Measurements from ENCODE around the gene REXO4.

REXO4 gene, protein sequence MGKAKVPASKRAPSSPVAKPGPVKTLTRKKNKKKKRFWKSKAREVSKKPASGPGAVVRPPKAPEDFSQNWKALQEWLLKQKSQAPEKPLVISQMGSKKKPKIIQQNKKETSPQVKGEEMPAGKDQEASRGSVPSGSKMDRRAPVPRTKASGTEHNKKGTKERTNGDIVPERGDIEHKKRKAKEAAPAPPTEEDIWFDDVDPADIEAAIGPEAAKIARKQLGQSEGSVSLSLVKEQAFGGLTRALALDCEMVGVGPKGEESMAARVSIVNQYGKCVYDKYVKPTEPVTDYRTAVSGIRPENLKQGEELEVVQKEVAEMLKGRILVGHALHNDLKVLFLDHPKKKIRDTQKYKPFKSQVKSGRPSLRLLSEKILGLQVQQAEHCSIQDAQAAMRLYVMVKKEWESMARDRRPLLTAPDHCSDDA

DNA sequence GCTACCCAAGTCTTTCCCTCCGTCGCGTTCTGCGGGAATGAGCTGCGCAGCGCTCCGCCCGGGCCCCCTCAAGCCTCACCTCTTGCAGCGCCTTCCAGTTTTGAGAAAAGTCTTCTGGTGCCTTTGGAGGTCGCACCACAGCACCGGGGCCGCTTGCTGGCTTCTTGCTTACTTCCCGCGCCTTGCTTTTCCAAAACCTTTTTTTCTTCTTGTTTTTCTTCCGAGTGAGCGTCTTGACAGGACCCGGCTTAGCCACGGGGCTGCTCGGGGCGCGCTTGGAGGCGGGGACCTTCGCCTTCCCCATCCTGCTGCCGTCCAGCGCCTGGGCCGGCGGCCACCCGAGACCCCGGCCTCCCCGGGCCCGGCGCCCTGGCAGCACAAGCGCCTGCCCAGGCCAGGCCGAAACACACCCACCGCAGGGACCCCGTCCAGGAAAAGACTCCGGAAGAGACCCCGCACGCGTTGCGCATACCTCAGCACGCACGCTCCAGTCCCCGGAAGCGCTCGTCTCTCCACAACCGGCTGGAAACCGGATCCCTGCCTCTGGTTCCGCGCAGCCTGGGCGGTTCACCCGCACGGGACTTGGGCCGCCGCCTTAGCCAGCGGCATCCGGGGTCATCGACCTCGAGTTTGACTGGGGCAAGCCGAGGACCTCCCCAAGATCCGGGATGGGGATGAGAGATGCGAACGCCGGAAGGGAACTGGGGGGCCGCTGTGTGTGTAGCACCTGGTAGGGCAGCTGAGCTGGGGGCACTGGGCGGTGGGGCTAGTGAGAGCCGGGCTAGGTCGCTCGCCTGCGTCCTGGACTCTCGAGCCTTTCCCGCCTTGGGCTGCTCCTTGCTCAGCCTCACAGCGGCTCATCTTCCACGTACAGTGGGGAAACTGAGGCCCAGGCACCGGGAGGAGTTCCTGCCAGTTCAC is at the start of gene REXO4:
Gene REXO4, minus strand, starts transcription at position 470 of the 921 bp plus-strand sequence. Its CDS starts 166 bp downstream, at position 304.
- H3K4me1 Mint-ChIP-seq (ENCODE audit: low read depth) = peaks cover 56% of the 10 kb centered on the region
- peaks cover 2% of the 10 kb centered on the region for H3K36me3 Mint-ChIP-seq
- H3K4me3 Mint-ChIP-seq = peak within 1 kb of the TSS; percentile 89
- H3K27me3 Mint-ChIP-seq = no peaks in the 10 kb centered on the region
- H3K27ac Mint-ChIP-seq = peak within 1 kb of the TSS; percentile 90
- H3K9me3 Mint-ChIP-seq (ENCODE audit: low read depth) = no peaks in the 10 kb centered on the region

- no peaks in the 10 kb centered on the region for H3K9me3 Mint-ChIP-seq (ENCODE audit: low read depth)
- H3K27me3 Mint-ChIP-seq = no peaks in the 10 kb centered on the region
- no peaks in the 10 kb centered on the region for H3K36me3 Mint-ChIP-seq
- H3K4me3 Mint-ChIP-seq = no peak overlapping the region
- H3K27ac Mint-ChIP-seq = no peak overlapping the region
- H3K4me1 Mint-ChIP-seq (ENCODE audit: low read depth) = no peaks in the 10 kb centered on the region
These were observed 49.3 kb upstream of the REXO4 start for GRCh38 chr9:133467101-133467500.

- Mint-ChIP-seq H3K27ac (no peak overlapping the region), H3K9me3 (ENCODE audit: low read depth) (no peaks in the 10 kb centered on the region), H3K4me1 (ENCODE audit: low read depth) (no peaks in the 10 kb centered on the region), H3K36me3 (no peaks in the 10 kb centered on the region), H3K4me3 (no peak overlapping the region), H3K27me3 (no peaks in the 10 kb centered on the region)
These were observed 48.2 kb upstream of the REXO4 start for GRCh38 chr9:133465984-133466383.

DNA sequence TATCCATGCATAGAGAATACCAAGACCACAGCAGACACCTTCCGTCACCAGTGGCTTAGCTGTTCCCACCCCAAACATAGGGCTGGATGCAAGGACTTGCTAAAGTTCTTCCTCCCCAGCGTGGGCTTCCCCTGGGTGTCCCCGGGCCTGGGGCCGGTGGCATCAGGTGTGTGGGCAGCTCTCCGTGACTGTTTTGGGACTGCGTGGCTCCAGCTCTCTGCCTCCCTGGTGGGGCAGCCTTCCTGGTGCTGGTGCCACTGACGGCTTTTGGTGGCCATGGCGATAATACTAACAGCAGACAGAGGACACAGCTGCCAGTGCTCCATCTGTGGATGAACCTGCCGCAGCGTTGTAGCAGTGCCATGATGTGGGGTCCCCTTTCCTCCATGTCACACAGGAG is 46.8 kb upstream of the REXO4 start:
- Mint-ChIP-seq H3K36me3 (no peaks in the 10 kb centered on the region), H3K27me3 (no peaks in the 10 kb centered on the region), H3K4me1 (ENCODE audit: low read depth) (no peaks in the 10 kb centered on the region)

DNA sequence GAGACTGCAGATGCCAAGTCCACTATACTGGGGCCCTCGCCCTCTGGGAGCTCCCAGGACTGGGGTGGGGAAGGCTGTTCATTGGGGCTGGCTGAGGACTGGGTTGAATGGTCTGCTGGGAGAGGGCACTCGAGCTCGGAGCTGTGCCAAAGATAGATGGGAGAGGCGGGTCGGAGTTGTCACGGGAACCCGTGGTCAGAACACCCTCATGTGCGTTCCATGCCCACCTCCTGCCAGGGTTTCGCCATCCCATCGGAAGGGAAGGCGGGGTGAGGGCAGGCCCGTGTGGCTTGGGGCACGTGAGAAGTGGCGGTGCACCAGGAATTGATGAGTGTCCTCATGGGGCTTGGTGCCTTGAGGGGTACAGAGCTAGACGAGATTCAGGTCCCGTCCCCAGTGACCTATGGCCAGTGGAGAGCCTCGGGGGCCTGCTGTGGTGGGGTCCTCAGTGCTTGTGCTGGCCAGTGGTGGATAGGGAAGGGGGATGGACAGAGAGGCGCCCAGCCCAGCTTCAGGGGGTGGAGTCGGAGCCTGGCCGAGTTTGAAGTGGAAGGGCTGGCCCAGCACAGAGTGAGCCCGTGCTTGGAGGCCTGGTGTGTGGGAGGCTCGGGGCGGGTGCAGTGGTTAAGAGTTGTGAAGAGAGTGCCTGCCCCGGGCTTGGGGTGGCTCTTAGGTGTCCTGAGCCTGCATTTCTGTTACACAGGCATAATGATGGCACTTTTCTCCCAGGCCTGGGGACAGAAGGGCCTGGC is 46.2 kb upstream of the REXO4 start:
- H3K36me3 Mint-ChIP-seq = no peaks in the 10 kb centered on the region
- H3K27me3 Mint-ChIP-seq = no peaks in the 10 kb centered on the region
- no peak overlapping the region for H3K27ac Mint-ChIP-seq

More for the DNA sequence above, 46.8 kb upstream of the REXO4 start:
- Mint-ChIP-seq H3K9me3 (ENCODE audit: low read depth) (no peaks in the 10 kb centered on the region), H3K4me3 (no peak overlapping the region), H3K27ac (no peak overlapping the region)

GRCh38 chr9:133463234-133463863 is 45.5 kb upstream of the REXO4 start:
- Mint-ChIP-seq H3K27me3 (no peaks in the 10 kb centered on the region), H3K4me1 (ENCODE audit: low read depth) (peaks cover 6% of the 10 kb centered on the region), H3K4me3 (no peak overlapping the region), H3K9me3 (ENCODE audit: low read depth) (no peaks in the 10 kb centered on the region), H3K27ac (no peak overlapping the region), H3K36me3 (no peaks in the 10 kb centered on the region)

More for the DNA sequence above, 46.2 kb upstream of the REXO4 start:
- no peak overlapping the region for H3K4me3 Mint-ChIP-seq
- H3K9me3 Mint-ChIP-seq (ENCODE audit: low read depth) = no peaks in the 10 kb centered on the region
- H3K4me1 Mint-ChIP-seq (ENCODE audit: low read depth) = peaks cover 4% of the 10 kb centered on the region

DNA sequence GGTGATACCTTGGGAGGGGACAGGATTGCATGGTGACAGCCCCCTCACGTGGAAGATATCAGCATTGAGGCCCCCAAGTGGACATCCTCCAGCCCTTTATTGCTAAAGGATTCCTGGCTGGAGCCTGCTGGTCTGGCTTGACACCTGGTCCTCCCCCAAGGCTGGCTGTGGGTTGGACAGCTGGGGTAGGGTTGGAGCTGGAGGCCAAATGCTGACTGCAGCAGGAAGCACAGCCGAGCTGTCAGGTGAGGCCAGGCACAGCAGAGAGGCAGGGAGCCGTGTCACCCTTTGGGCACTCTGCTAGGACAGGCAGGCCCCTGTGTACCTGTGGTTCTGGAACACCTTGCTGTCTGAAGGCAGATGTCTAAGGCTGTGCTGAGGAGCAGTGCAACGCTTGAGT is 44.2 kb upstream of the REXO4 start:
- Mint-ChIP-seq H3K36me3 (no peaks in the 10 kb centered on the region), H3K4me3 (no peak overlapping the region), H3K4me1 (ENCODE audit: low read depth) (peaks cover 6% of the 10 kb centered on the region), H3K27ac (no peak overlapping the region), H3K27me3 (no peaks in the 10 kb centered on the region), H3K9me3 (ENCODE audit: low read depth) (no peaks in the 10 kb centered on the region)

- H3K27ac Mint-ChIP-seq = no peak overlapping the region
- no peaks in the 10 kb centered on the region for H3K9me3 Mint-ChIP-seq (ENCODE audit: low read depth)
- peaks cover 6% of the 10 kb centered on the region for H3K4me1 Mint-ChIP-seq (ENCODE audit: low read depth)
- peak overlapping the region; percentile 69 for H3K4me3 Mint-ChIP-seq
- no peaks in the 10 kb centered on the region for H3K27me3 Mint-ChIP-seq
- no peaks in the 10 kb centered on the region for H3K36me3 Mint-ChIP-seq
These were observed 42.8 kb upstream of the REXO4 start for GRCh38 chr9:133460405-133461175.

DNA sequence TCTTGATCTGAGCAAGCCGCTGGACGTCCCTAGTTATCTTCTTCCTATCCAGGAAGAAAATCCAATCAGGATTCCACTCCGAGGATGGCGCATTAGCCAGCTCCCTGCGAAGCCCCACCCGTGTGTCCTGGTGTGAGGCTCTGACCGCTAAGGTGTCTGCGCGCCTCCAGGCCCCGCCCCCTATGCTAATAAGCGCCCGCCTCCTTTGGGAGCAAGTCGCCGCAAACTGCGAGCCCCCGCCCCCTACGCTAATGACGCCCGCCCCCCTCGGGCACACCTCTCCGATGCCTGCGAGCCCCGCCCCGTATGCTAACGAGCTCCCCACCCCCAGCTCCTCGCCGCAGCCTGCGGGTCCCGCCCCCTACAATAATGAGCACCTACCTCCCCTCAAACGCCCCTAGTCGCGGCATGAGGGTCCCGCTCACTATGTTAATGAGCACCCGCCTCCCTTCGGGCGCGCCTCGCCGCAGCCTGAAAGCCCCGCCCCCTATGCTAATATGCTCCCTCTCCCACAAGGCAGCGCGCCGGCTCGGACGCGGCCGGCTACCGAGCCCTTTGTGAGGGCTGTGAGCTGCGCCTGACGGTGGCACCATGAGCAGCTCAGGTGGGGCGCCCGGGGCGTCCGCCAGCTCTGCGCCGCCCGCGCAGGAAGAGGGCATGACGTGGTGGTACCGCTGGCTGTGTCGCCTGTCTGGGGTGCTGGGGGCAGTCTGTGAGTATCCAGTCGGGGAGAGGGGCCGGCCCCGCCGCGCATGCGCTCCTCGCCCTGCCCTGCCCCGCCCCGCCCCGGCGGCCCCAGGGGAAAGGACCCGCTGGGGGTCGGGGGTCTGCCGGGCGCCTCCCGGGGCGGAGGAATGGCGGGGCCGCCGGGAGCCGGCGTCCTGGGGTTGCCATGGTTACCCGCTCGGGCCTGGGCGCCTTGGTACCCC is 41.9 kb upstream of the REXO4 start, which contains the start of gene CACFD1:
Gene CACFD1, plus strand, starts transcription at position 503 of the 929 bp plus-strand sequence. Its CDS starts 89 bp downstream, at position 592.
- peak within 1 kb of the TSS; percentile 82 for H3K4me3 Mint-ChIP-seq
- H3K27me3 Mint-ChIP-seq = no peaks in the 10 kb centered on the region
- H3K36me3 Mint-ChIP-seq = no peaks in the 10 kb centered on the region
- H3K9me3 Mint-ChIP-seq (ENCODE audit: low read depth) = no peaks in the 10 kb centered on the region
- H3K4me1 Mint-ChIP-seq (ENCODE audit: low read depth) = peaks cover 6% of the 10 kb centered on the region
- peak within 1 kb of the TSS; percentile 61 for H3K27ac Mint-ChIP-seq

GRCh38 chr9:133458643-133459312 is 41.0 kb upstream of the REXO4 start:
- no peaks in the 10 kb centered on the region for H3K9me3 Mint-ChIP-seq (ENCODE audit: low read depth)
- H3K4me1 Mint-ChIP-seq (ENCODE audit: low read depth) = peaks cover 6% of the 10 kb centered on the region
- H3K27me3 Mint-ChIP-seq = no peaks in the 10 kb centered on the region
- H3K4me3 Mint-ChIP-seq = peak overlapping the region; percentile 82
- no peak overlapping the region for H3K27ac Mint-ChIP-seq
- no peaks in the 10 kb centered on the region for H3K36me3 Mint-ChIP-seq

- H3K27ac Mint-ChIP-seq = no peak overlapping the region
- no peaks in the 10 kb centered on the region for H3K9me3 Mint-ChIP-seq (ENCODE audit: low read depth)
- H3K4me3 Mint-ChIP-seq = no peak overlapping the region
- no peaks in the 10 kb centered on the region for H3K36me3 Mint-ChIP-seq
- no peaks in the 10 kb centered on the region for H3K27me3 Mint-ChIP-seq
- peaks cover 6% of the 10 kb centered on the region for H3K4me1 Mint-ChIP-seq (ENCODE audit: low read depth)
These were observed 39.9 kb upstream of the REXO4 start for GRCh38 chr9:133457748-133458147.

GRCh38 chr9:133457233-133457632 is 39.4 kb upstream of the REXO4 start:
- Mint-ChIP-seq H3K4me3 (no peak overlapping the region), H3K4me1 (ENCODE audit: low read depth) (peaks cover 6% of the 10 kb centered on the region), H3K36me3 (no peaks in the 10 kb centered on the region), H3K27me3 (no peaks in the 10 kb centered on the region), H3K9me3 (ENCODE audit: low read depth) (no peaks in the 10 kb centered on the region), H3K27ac (no peak overlapping the region)

All from activated naive CD8-positive, alpha-beta T cell (primary cell).